ENCODE results near the gene GPR25. TPM values are rescaled to one million over a fixed set of nuclear protein-coding genes. Genes with fewer than 3 reads are reported as not detected.

GPR25 gene
- total RNA-seq, 1 donor from 2014 or later, result not detected

DNA sequence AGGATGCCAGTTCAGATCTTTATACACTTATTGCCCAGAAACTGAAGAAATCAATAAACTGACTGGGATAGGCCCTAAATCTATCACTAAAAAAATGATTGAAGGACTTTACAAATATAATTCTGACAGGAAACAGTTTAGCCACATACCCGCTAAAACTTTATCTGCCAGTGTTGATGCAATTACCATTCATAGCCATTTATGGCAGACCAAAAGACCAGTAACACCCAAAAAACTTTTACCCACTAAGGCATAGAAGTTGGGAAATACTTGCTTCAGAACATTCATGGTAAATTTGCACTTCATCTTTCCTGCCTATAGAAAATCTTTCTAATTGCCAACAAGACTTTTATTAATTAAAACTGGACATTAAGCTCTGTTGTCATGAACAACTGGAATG, 15.0 kb upstream of the GPR25 start:
- Mint-ChIP-seq H3K27me3 (ENCODE audit: low read depth, unreplicated experiment) (no peaks in the 10 kb centered on the region), H3K36me3 (ENCODE audit: low read depth, unreplicated experiment) (peaks cover 5% of the 10 kb centered on the region), H3K4me1 (ENCODE audit: low read depth, unreplicated experiment) (no peaks in the 10 kb centered on the region), H3K4me3 (ENCODE audit: unreplicated experiment) (no peak overlapping the region), H3K9me3 (ENCODE audit: unreplicated experiment) (no peaks in the 10 kb centered on the region), H3K27ac (ENCODE audit: unreplicated experiment) (no peak overlapping the region)
- H4K20me1 ChIP-seq (ENCODE audit: insufficient read depth, low read length), result peaks cover 9% of the 10 kb centered on the region
- H3K36me3 ChIP-seq (ENCODE audit: insufficient read depth, low read length), result peaks cover 40% of the 10 kb centered on the region
- H3K4me3 ChIP-seq (ENCODE audit: insufficient read depth, low read depth, low read length), result no peak overlapping the region
- H3K27ac ChIP-seq (ENCODE audit: low read depth, low read length), result no peak overlapping the region
- no peak overlapping the region for H3K9ac ChIP-seq (ENCODE audit: low read length)
- H3K4me2 ChIP-seq (ENCODE audit: low read length), result no peak overlapping the region
- no peak for TF ChIP-seq EZH2 (IDR thresholded peaks at IDR 0.05; ENCODE audit: insufficient read depth, low read length)
- FAIRE-seq (no peak), DNase-seq (ENCODE audit: low read depth) (no peak)
- no peaks in the 10 kb centered on the region for H3K27me3 ChIP-seq (ENCODE audit: insufficient read depth, low read length)
- no peak overlapping the region for H2AFZ ChIP-seq (ENCODE audit: low read depth, low read length)
- peaks cover 2% of the 10 kb centered on the region for H3K4me1 ChIP-seq (ENCODE audit: insufficient read depth, low read length)
- no peaks in the 10 kb centered on the region for H3K79me2 ChIP-seq (ENCODE audit: insufficient read depth, low read length)
- H3K9me3 ChIP-seq (ENCODE audit: insufficient read depth, low read depth, low read length), result no peaks in the 10 kb centered on the region

DNA sequence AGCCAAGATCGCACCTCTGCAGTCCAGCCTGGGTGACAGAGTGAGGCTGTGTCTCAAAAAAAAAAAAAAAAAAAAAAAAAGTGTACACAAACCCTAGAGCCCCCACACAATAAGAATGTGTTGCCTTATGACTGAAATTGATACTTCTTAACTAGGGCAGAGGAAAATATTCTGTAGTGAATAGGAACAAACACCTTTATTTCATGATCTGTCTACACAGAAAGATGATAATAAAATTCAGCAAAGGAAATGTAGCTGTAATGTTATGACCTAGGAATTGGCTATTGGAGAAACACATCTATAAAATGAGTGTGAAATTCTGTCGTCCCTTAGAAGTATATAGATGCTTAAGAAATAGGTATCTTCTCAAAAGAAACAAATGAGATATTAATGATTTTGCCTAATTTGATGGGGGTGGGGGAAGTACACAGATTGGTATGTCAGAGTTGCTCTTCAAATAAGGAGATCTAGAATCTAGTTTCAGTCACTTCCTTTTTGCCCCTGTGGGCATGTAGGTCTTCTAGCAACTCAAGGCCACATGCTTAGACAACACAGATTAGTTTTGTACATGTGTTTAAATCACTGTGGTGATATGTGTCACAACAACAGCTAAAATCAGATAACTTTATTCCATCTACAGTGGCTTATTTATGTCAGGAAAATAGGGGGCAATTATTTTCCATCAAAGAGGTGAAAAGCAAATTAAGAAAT, 10.7 kb upstream of the GPR25 start:
- DNase-seq (ENCODE audit: low read depth) (no peak), FAIRE-seq (no peak)
- peaks cover 2% of the 10 kb centered on the region for H3K36me3 Mint-ChIP-seq (ENCODE audit: low read depth, unreplicated experiment)
- H3K27ac Mint-ChIP-seq (ENCODE audit: unreplicated experiment), result no peak overlapping the region
- no peak overlapping the region for H3K4me2 ChIP-seq (ENCODE audit: low read length)
- no peaks in the 10 kb centered on the region for H3K27me3 ChIP-seq (ENCODE audit: insufficient read depth, low read length)
- H3K27ac ChIP-seq (ENCODE audit: low read depth, low read length), result no peak overlapping the region
- H3K4me3 Mint-ChIP-seq (ENCODE audit: unreplicated experiment), result no peak overlapping the region
- peaks cover 7% of the 10 kb centered on the region for H3K4me1 Mint-ChIP-seq (ENCODE audit: low read depth, unreplicated experiment)
- H3K9me3 ChIP-seq (ENCODE audit: insufficient read depth, low read depth, low read length), result no peaks in the 10 kb centered on the region
- H4K20me1 ChIP-seq (ENCODE audit: insufficient read depth, low read length), result peaks cover 15% of the 10 kb centered on the region
- H2AFZ ChIP-seq (ENCODE audit: low read depth, low read length), result no peak overlapping the region
- H3K4me3 ChIP-seq (ENCODE audit: insufficient read depth, low read depth, low read length), result no peak overlapping the region
- no peaks in the 10 kb centered on the region for H3K27me3 Mint-ChIP-seq (ENCODE audit: low read depth, unreplicated experiment)
- peaks cover 29% of the 10 kb centered on the region for H3K36me3 ChIP-seq (ENCODE audit: insufficient read depth, low read length)
- no peaks in the 10 kb centered on the region for H3K9me3 Mint-ChIP-seq (ENCODE audit: unreplicated experiment)
- no peak overlapping the region for H3K9ac ChIP-seq (ENCODE audit: low read length)
- no peaks in the 10 kb centered on the region for H3K4me1 ChIP-seq (ENCODE audit: insufficient read depth, low read length)
- H3K79me2 ChIP-seq (ENCODE audit: insufficient read depth, low read length), result no peaks in the 10 kb centered on the region
- no peak for TF ChIP-seq EZH2 (IDR thresholded peaks at IDR 0.05; ENCODE audit: insufficient read depth, low read length)
- TF ChIP-seq, protein P1, sequence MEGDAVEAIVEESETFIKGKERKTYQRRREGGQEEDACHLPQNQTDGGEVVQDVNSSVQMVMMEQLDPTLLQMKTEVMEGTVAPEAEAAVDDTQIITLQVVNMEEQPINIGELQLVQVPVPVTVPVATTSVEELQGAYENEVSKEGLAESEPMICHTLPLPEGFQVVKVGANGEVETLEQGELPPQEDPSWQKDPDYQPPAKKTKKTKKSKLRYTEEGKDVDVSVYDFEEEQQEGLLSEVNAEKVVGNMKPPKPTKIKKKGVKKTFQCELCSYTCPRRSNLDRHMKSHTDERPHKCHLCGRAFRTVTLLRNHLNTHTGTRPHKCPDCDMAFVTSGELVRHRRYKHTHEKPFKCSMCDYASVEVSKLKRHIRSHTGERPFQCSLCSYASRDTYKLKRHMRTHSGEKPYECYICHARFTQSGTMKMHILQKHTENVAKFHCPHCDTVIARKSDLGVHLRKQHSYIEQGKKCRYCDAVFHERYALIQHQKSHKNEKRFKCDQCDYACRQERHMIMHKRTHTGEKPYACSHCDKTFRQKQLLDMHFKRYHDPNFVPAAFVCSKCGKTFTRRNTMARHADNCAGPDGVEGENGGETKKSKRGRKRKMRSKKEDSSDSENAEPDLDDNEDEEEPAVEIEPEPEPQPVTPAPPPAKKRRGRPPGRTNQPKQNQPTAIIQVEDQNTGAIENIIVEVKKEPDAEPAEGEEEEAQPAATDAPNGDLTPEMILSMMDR (IDR thresholded peaks at IDR 0.05; ENCODE audit: insufficient read depth, low read depth, low read length), result no peak

DNA sequence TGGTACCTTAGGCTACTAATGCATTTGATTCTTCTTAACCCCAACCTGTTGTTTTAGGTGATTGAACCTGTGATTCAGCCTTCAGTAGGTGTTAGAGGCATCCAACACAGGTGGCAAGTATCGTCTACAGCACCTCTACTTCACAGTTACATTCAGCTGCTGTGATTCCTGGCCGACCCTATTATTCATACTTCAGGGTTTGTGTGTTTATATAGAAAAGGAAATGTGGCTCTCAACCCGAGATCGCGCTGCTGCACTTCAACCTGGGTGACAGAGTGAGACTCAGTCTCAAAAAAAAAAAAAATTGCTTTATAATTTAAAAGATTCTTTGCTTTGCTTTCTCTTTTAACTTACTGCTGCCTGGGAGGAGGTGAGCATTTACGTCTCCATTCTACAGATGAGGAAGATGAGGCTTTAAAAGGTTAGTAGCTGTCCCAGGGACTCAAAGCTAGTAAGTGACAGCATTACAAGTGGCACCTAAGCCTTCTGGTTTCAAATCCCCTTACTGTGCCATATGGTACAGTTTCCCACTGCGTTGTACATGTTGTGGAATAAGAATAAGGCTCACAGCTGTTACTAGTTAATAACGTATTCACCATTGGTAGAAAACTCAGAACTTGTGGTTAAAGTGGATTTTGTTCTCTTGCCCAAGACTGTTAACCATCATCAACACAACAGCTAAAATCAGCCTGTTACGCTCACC, 9.9 kb upstream of the GPR25 start:
- Histone ChIP-seq H3K36me3 (ENCODE audit: insufficient read depth, low read length) (peaks cover 21% of the 10 kb centered on the region), H3K27ac (ENCODE audit: low read depth, low read length) (no peak overlapping the region), H2AFZ (ENCODE audit: low read depth, low read length) (no peak overlapping the region), H3K9me3 (ENCODE audit: insufficient read depth, low read depth, low read length) (no peaks in the 10 kb centered on the region), H3K27me3 (ENCODE audit: insufficient read depth, low read length) (no peaks in the 10 kb centered on the region), H3K4me3 (ENCODE audit: insufficient read depth, low read depth, low read length) (no peak overlapping the region), H4K20me1 (ENCODE audit: insufficient read depth, low read length) (peaks cover 15% of the 10 kb centered on the region), H3K79me2 (ENCODE audit: insufficient read depth, low read length) (no peaks in the 10 kb centered on the region), H3K4me1 (ENCODE audit: insufficient read depth, low read length) (no peaks in the 10 kb centered on the region), H3K4me2 (ENCODE audit: low read length) (no peak overlapping the region), H3K9ac (ENCODE audit: low read length) (no peak overlapping the region)
- Mint-ChIP-seq H3K9me3 (ENCODE audit: unreplicated experiment) (no peaks in the 10 kb centered on the region), H3K4me1 (ENCODE audit: low read depth, unreplicated experiment) (peaks cover 9% of the 10 kb centered on the region), H3K36me3 (ENCODE audit: low read depth, unreplicated experiment) (peaks cover 2% of the 10 kb centered on the region), H3K4me3 (ENCODE audit: unreplicated experiment) (no peak overlapping the region), H3K27me3 (ENCODE audit: low read depth, unreplicated experiment) (no peaks in the 10 kb centered on the region), H3K27ac (ENCODE audit: unreplicated experiment) (no peak overlapping the region)
- no peak for DNase-seq (ENCODE audit: low read depth)
- no peak for FAIRE-seq
- TF ChIP-seq, protein P1 (IDR thresholded peaks at IDR 0.05; ENCODE audit: insufficient read depth, low read depth, low read length), result no peak

Data from astrocyte (in vitro differentiated cells and primary cell).